B cell (primary cell): Measurements from ENCODE around the gene OPA1. TPM values are rescaled to one million over a fixed set of nuclear protein-coding genes. Genes with fewer than 3 reads are reported as not detected.

Source experiments
- ATAC-seq: fragments of 200-7000 bp; cut with Tn5 transposase; one replicate; pipeline ENCODE4 v1.10.0; 2021; ENCODE audit warnings: low read depth, mild to moderate bottlenecking, moderate number of reproducible peaks, moderate library complexity
- CTCF ChIA-PET: fragments of 350-600 bp; sonication (Branson Sonifier 250); formaldehyde crosslinking; loops from one replicate; lab custom pipeline; 2021; ENCODE audit warnings: antibody characterized with exemption, inconsistent platforms; lab: Charles Lee
- POLR2A ChIA-PET: fragments of 350-600 bp; sonication (Branson Sonifier 250); formaldehyde crosslinking; loops from one replicate; lab custom pipeline; 2021; ENCODE audit warnings: antibody characterized with exemption; lab: Charles Lee
- DNase-seq: peaks from one replicate; pipeline ENCODE4 v3.0.0; 2013
- H2AFZ ChIP-seq: 2 replicates; pipeline ENCODE4 v1.6.1; 2012; ENCODE audit warnings: mild to moderate bottlenecking, low read depth, low read length; ENCODE audit not compliant: insufficient read depth, poor library complexity, severe bottlenecking
- H3K27ac ChIP-seq, 2 donors: 1 replicate in 1 of 2; 2 replicates in 1 of 2; pipeline ENCODE4 v1.5.1; 2012 to 2013; ENCODE audit warnings: low read length in 2 of 2, mild to moderate bottlenecking in 2 of 2, moderate library complexity in 1 of 2
- H3K27me3 ChIP-seq, 4 experiments: fragments of 200-600 bp in 1 of 4; sonication (generic) in 1 of 4; replicated peaks in 1 of 4; 1 replicate in 2 of 4; 2 replicates in 2 of 4; pipeline versions ENCODE4 v1.6.1 to v1.7.0; 2013 to 2016; ENCODE audit warnings: low read length in 3 of 4, mild to moderate bottlenecking in 2 of 4, mixed read lengths in 1 of 4, moderate library complexity in 1 of 4; ENCODE audit not compliant: insufficient read depth in 4 of 4, control insufficient read depth in 3 of 4; ENCODE audit errors: control extremely low read depth in 1 of 4
- H3K36me3 ChIP-seq, 2 experiments: replicated peaks in 1 of 2; 1 replicate in 1 of 2; 2 replicates in 1 of 2; pipeline versions ENCODE4 v1.6.1 to v1.7.1; 2013; ENCODE audit warnings: low read length in 1 of 2; ENCODE audit not compliant: insufficient read depth in 2 of 2, control insufficient read depth in 1 of 2; ENCODE audit errors: control extremely low read depth in 1 of 2, extremely low read depth in 1 of 2
- H3K4me1 ChIP-seq, 2 donors: fragments of 200-600 bp in 1 of 2; sonication (generic) in 1 of 2; 1 replicate in 1 of 2; 2 replicates in 1 of 2; pipeline versions ENCODE4 v1.5.1 to v1.6.1; 2013 to 2017; ENCODE audit warnings: low read length in 2 of 2; ENCODE audit not compliant: control insufficient read depth in 2 of 2, insufficient read depth in 2 of 2
- H3K4me2 ChIP-seq: replicated peaks from 2 replicates; pipeline ENCODE3; 2012; ENCODE audit warnings: mild to moderate bottlenecking, low read depth, low read length; ENCODE audit not compliant: poor library complexity, severe bottlenecking
- H3K4me3 ChIP-seq, 5 experiments: fragments of 200-600 bp in 1 of 5; sonication (generic) in 1 of 5; 1 replicate in 3 of 5; 2 replicates in 2 of 5; pipeline versions ENCODE4 v1.5.1 to v1.7.0; 2011 to 2016; ENCODE audit warnings: low read length in 4 of 5, mild to moderate bottlenecking in 4 of 5, low read depth in 2 of 5, control low read depth in 1 of 5, moderate library complexity in 1 of 5; ENCODE audit not compliant: insufficient read depth in 1 of 5; ENCODE audit errors: control extremely low read depth in 1 of 5, extremely low read depth in 1 of 5
- H3K79me2 ChIP-seq: fragments of 200-600 bp; sonication (generic); one replicate; pipeline ENCODE4 v1.6.0; 2016; ENCODE audit warnings: low read length; ENCODE audit not compliant: control insufficient read depth, insufficient read depth
- H3K9ac ChIP-seq: fragments of 200-600 bp; sonication (generic); 2 replicates; pipeline ENCODE4 v1.6.1; 2017; ENCODE audit warnings: mild to moderate bottlenecking, low read length, moderate library complexity
- H3K9me3 ChIP-seq, 3 donors: one replicate each; pipeline versions ENCODE4 v1.6.1 to v1.7.1; 2013; ENCODE audit warnings: low read length in 2 of 3; ENCODE audit not compliant: control insufficient read depth in 2 of 3, insufficient read depth in 1 of 3; ENCODE audit errors: control extremely low read depth in 1 of 3
- H4K20me1 ChIP-seq: 2 replicates; pipeline ENCODE4 v1.6.0; 2012; ENCODE audit warnings: mild to moderate bottlenecking, low read length; ENCODE audit not compliant: insufficient read depth, control insufficient read depth, poor library complexity, severe bottlenecking
- H3K27ac Mint-ChIP-seq: one replicate; pipeline ENCODE4 v1.8.0; 2021; ENCODE audit warnings: mixed read lengths
- H3K27me3 Mint-ChIP-seq: one replicate; pipeline ENCODE4 v1.8.0; 2021; ENCODE audit warnings: mixed read lengths
- H3K4me1 Mint-ChIP-seq: one replicate; pipeline ENCODE4 v1.8.0; 2021; ENCODE audit warnings: mixed read lengths
- H3K4me3 Mint-ChIP-seq: one replicate; pipeline ENCODE4 v1.8.0; 2021; ENCODE audit warnings: mixed read lengths
- H3K9me3 Mint-ChIP-seq: one replicate; pipeline ENCODE4 v1.8.0; 2022; ENCODE audit warnings: mixed read lengths; ENCODE audit not compliant: insufficient read depth
- EZH2 ChIP-seq: IDR thresholded peaks from 2 replicates; pipeline ENCODE4 v1.6.1; 2012; ENCODE audit warnings: borderline replicate concordance, low read depth, mild to moderate bottlenecking, moderate library complexity, low read length; ENCODE audit not compliant: insufficient read depth, poor library complexity, severe bottlenecking
- WGBS: methylation state at CpG from one replicate; pipeline ENCODE4 v1.1.5; 2013; ENCODE audit warnings: missing lambda C conversion rate; ENCODE audit not compliant: insufficient coverage; 5-methylcytosine and 5-hydroxymethylcytosine counted together
- intact Hi-C: fragments of 100-400 bp; cut with micrococcal nuclease; formaldehyde crosslinking; loops from one replicate; pipeline ENCODE4 v1.10.0; 2022
- polyA plus RNA-seq: library from polyadenylated mRNA; depleted of rRNA; stranded (reverse); fragments of >200 nt; gene quantifications from 2 replicates; pipeline ENCODE4 v1.2.3, GENCODE V29; 2012
- total RNA-seq, 2 donors: library from RNA; stranded (reverse); fragments of 120-200 nt in 1 of 2; gene quantifications; 1 replicate in 1 of 2; 2 replicates in 1 of 2; pipeline versions ENCODE4 v1.2.3 to v1.2.4, GENCODE V29; 2013 to 2022
- TF ChIP-seq, protein P1 (sequence below): fragments of 200-600 bp; IDR thresholded peaks from one replicate; pipeline ENCODE4 v1.8.0; 2022; ENCODE audit warnings: antibody characterized with exemption, mild to moderate bottlenecking

OPA1 gene
- total and polyA plus RNA-seq, 2 donors (not counting 1 experiment from before 2014, with no cell fraction given) = 9.1 to 62.8 TPM

DNA sequence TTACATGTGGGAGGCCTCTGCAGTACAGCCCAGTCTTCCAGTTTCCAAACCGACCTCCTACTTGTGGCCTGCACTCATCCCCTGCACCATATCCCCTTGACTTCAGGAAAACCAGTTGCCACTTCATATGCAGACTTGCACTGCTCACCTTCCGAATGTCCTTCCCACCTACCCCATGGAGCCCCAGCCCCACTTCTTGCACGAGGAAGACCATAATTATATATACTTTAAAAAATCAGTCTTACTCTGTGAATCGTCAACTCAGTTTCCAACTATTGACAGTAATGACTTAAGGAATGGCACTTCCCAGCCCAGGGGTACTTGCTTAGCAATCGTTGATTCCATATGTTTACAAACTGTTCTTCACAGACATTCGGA is 136.1 kb downstream of the OPA1 start:
- no peak for ATAC-seq
- DNase-seq = no peak
- intact Hi-C loops = no loop called here
- Histone ChIP-seq H3K9ac (no peak overlapping the region), H3K27me3 (peaks cover 0 to 4% (median 0%) of the 10 kb centered on the region in 4 experiments), H3K4me3 (no peak overlapping the region), H3K4me1 (peaks cover 6 to 8% of the 10 kb centered on the region in 2 donors), H3K36me3 (no peaks in the 10 kb centered on the region), H3K79me2 (no peaks in the 10 kb centered on the region), H3K4me2 (no peak overlapping the region), H3K27ac (no peak overlapping the region), H2AFZ (no peak overlapping the region), H4K20me1 (no peaks in the 10 kb centered on the region), H3K9me3 (no peaks in the 10 kb centered on the region)
- 82% methylated on average over 2 of the region's 6 CpGs for WGBS
- POLR2A ChIA-PET = no interaction called here
- H3K27ac Mint-ChIP-seq = peak overlapping the region; percentile 32
- peaks cover 11% of the 10 kb centered on the region for H3K4me1 Mint-ChIP-seq
- CTCF ChIA-PET = no interaction called here
- no peaks in the 10 kb centered on the region for H3K9me3 Mint-ChIP-seq
- H3K27me3 Mint-ChIP-seq = no peaks in the 10 kb centered on the region
- H3K4me3 Mint-ChIP-seq = no peak overlapping the region
- no peak for TF ChIP-seq EZH2
- TF ChIP-seq, protein P1, sequence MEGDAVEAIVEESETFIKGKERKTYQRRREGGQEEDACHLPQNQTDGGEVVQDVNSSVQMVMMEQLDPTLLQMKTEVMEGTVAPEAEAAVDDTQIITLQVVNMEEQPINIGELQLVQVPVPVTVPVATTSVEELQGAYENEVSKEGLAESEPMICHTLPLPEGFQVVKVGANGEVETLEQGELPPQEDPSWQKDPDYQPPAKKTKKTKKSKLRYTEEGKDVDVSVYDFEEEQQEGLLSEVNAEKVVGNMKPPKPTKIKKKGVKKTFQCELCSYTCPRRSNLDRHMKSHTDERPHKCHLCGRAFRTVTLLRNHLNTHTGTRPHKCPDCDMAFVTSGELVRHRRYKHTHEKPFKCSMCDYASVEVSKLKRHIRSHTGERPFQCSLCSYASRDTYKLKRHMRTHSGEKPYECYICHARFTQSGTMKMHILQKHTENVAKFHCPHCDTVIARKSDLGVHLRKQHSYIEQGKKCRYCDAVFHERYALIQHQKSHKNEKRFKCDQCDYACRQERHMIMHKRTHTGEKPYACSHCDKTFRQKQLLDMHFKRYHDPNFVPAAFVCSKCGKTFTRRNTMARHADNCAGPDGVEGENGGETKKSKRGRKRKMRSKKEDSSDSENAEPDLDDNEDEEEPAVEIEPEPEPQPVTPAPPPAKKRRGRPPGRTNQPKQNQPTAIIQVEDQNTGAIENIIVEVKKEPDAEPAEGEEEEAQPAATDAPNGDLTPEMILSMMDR = no peak

DNA sequence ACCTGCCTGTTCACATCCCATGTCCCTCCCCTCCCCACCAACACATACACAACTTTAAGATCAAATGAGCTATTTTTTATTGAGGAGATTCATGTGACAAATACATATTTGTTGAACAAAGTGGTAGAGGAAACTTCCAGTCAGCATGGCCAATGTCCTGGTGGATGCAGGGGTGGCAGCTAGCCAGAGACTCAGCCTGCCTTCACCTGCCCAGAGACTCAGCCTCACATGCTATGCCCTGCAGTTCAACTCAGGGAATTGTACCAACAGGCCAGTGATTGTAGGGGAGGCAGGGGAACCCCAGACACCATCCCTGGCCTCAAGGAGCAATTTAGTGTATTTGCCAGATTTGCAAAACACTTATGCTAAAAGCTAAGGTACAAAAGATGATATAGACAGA is 136.6 kb downstream of the OPA1 start:
- DNase-seq = no peak
- no peak for ATAC-seq
- H3K27me3 Mint-ChIP-seq = no peaks in the 10 kb centered on the region

More for the DNA sequence above, 136.6 kb downstream of the OPA1 start:
- H2AFZ ChIP-seq = no peak overlapping the region
- H3K9me3 Mint-ChIP-seq = no peaks in the 10 kb centered on the region
- no peak overlapping the region for H3K4me2 ChIP-seq
- peaks cover 6 to 8% of the 10 kb centered on the region in 2 donors for H3K4me1 ChIP-seq
- peaks cover 11% of the 10 kb centered on the region for H3K4me1 Mint-ChIP-seq
- no peaks in the 10 kb centered on the region for H3K36me3 ChIP-seq
- no peak for TF ChIP-seq EZH2
- TF ChIP-seq, protein P1 = no peak
- H4K20me1 ChIP-seq = no peaks in the 10 kb centered on the region
- H3K4me3 ChIP-seq = no peak overlapping the region
- no peak overlapping the region for H3K4me3 Mint-ChIP-seq
- H3K9me3 ChIP-seq = no peaks in the 10 kb centered on the region
- no peak overlapping the region for H3K9ac ChIP-seq
- H3K27ac Mint-ChIP-seq = no peak overlapping the region
- CTCF ChIA-PET = no interaction called here
- POLR2A ChIA-PET = no interaction called here
- H3K79me2 ChIP-seq = no peaks in the 10 kb centered on the region
- H3K27me3 ChIP-seq = peaks cover 0 to 2% (median 0%) of the 10 kb centered on the region in 4 experiments
- H3K27ac ChIP-seq = no peak overlapping the region
- intact Hi-C loops = no loop called here
